NT2/D1 (cell line): ENCODE results near the gene SPINK1.

Source experiments
- YY1 ChIP-seq: IDR thresholded peaks from 2 replicates; pipeline ENCODE4 v1.6.1; 2011; ENCODE audit not compliant: insufficient read length, insufficient read depth
- ZNF274 ChIP-seq: IDR thresholded peaks from 2 replicates; pipeline ENCODE4 v1.6.1; 2011; ENCODE audit warnings: mild to moderate bottlenecking, low read depth, low read length

DNA sequence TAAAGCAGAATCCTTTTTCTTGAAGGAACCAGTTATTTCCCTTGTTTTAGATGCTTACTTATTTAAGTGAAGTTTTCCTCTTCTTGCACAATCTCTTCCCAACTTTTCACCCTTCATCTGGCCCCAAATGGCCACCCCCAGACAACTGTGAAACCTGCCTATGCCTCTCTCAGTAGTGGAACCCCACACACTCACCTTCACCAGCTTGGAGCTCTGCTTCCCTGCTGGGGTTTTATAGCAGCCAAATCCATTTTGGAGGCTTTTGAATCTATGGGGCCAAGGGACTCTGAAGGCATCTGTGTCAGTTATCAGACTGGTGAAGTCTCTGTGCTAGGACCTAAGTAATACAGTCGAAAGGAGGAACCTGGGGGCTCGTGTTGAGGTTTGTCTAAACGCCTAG lies 22.9 kb upstream of the SPINK1 start:
- no peak for TF ChIP-seq YY1
- no peak for TF ChIP-seq ZNF274
